Measurements from ENCODE around the gene PON3. TPM values are rescaled to one million over a fixed set of nuclear protein-coding genes. Genes with fewer than 3 reads are reported as not detected.

PON3 gene
- total RNA-seq, 4 donors from 2014 or later, result 0.40 to 2.5 (median 1.9) TPM; not detected in 1

DNA sequence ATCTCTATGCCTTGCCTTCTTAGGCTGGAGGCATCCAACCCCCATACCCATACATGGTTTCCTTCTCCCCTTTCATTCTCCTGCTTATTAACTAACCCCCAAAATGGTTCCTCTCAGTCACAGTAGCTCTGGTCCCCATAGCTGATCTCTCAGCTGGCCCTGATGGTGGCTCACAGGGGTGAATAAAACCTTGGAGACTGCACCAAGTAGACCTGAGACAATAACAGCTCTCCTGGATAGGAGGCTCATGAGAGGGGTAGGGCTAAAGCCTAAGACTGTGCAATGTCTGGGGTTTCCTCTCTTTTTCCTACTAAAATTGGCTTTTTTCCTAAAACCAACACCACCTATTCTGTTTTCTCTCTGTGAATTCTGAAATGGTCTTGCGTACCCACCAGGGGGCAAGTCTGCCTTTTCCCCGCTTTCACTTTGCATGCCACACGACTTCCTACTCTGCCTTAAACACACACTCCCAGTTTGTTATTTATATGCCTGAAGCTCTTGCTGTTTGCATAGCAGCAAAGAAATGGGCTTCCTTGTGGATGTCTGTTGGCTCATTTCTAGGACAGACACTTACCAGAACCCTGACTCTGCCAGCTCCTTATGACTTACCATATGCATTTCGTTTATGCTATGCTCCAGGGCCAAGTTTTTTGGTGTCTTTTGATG is 53.4 kb downstream of the PON3 start:
- Histone ChIP-seq H3K36me3 (no peaks in the 10 kb centered on the region), H3K9me3 (no peaks in the 10 kb centered on the region), H3K4me1 (no peaks in the 10 kb centered on the region), H3K4me3 (no peak overlapping the region), H3K27me3 (no peaks in the 10 kb centered on the region), H3K27ac (no peak overlapping the region)
- no peak for DNase-seq
- WGBS, 2 donors, result 64 to 68% methylated on average over 4 of the region's 4 CpGs
- intact Hi-C loops (cut with DNase I), result no loop called here
- TF ChIP-seq, protein P1, sequence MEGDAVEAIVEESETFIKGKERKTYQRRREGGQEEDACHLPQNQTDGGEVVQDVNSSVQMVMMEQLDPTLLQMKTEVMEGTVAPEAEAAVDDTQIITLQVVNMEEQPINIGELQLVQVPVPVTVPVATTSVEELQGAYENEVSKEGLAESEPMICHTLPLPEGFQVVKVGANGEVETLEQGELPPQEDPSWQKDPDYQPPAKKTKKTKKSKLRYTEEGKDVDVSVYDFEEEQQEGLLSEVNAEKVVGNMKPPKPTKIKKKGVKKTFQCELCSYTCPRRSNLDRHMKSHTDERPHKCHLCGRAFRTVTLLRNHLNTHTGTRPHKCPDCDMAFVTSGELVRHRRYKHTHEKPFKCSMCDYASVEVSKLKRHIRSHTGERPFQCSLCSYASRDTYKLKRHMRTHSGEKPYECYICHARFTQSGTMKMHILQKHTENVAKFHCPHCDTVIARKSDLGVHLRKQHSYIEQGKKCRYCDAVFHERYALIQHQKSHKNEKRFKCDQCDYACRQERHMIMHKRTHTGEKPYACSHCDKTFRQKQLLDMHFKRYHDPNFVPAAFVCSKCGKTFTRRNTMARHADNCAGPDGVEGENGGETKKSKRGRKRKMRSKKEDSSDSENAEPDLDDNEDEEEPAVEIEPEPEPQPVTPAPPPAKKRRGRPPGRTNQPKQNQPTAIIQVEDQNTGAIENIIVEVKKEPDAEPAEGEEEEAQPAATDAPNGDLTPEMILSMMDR (IDR thresholded peaks at IDR 0.05), result no peak
- no peak for TF ChIP-seq POLR2A (IDR thresholded peaks at IDR 0.05)

DNA sequence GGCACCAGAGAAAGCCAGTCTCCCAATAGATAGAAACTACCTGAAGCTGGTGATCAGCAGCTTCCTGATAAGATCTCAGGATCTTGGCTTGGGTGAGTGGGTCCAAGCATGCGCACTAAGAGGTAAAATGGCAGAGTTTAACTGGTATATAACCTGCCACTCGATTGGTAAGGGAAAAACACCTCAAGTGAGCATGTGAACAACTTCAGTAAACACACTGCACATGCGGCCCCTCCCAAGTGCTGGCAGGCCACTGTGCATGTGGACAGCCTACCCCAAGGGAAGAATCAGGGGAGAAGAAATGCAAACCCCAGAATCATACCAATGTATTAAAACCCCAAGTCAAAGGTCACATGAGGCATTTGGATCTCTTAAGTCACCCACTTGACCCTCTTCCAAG is 54.1 kb downstream of the PON3 start:
- Histone ChIP-seq H3K36me3 (no peaks in the 10 kb centered on the region), H3K27me3 (no peaks in the 10 kb centered on the region), H3K9me3 (no peaks in the 10 kb centered on the region), H3K4me3 (no peak overlapping the region), H3K27ac (no peak overlapping the region), H3K4me1 (no peaks in the 10 kb centered on the region)
- no peak for DNase-seq
- intact Hi-C loops (cut with DNase I), result no loop called here
- WGBS, 2 donors, result 74 to 91% methylated on average over 3 of the region's 3 CpGs
- TF ChIP-seq, protein P1 (IDR thresholded peaks at IDR 0.05), result no peak
- no peak for TF ChIP-seq POLR2A (IDR thresholded peaks at IDR 0.05)

DNA sequence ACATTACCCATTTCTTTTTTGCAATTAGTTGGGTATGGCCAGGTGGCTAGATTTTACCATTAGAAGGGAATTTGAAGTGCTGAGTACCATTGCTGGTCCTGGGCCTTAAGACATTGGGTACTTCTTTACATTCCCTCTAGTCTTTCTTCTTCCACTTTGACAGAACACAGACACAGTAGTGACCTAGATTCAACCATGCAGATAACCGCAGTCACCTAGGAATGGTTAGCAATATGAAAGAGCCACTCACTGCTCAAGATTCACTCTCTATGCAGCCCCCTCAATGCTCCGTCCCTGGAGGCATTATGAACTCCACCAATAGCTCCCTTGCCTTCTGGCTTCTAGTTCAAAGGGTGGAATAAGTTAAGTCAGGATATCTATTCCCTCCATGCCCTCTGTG is 55.7 kb downstream of the PON3 start:
- H3K9me3 ChIP-seq, result no peaks in the 10 kb centered on the region
- TF ChIP-seq, protein P1 (IDR thresholded peaks at IDR 0.05), result no peak
- TF ChIP-seq POLR2A (IDR thresholded peaks at IDR 0.05), result no peak
- H3K4me1 ChIP-seq, result no peaks in the 10 kb centered on the region
- intact Hi-C loops (cut with DNase I), result no loop called here
- DNase-seq, result no peak
- H3K4me3 ChIP-seq, result no peak overlapping the region
- no peaks in the 10 kb centered on the region for H3K27me3 ChIP-seq
- H3K27ac ChIP-seq, result no peak overlapping the region
- WGBS, 2 donors, result 83 to 91% methylated on average over 2 of the region's 2 CpGs
- H3K36me3 ChIP-seq, result no peaks in the 10 kb centered on the region

DNA sequence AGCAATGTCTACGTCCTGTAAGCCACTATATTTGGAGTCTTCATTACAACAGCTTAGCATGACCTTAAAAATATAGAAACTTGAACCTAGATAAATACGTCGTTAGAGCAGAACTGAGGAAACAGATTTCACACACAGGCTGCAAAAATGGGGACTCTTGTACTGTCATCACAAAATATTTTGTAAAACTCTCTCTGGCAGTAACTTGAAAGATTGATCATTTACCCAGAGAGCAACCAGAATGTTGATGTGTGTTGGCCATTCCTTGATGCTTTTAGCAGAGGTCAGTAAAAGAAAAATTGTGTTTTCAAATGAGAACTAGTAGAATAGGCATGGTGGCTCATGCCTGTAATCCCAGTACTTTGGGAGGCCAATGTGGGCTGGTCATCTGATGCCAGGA is 57.3 kb downstream of the PON3 start:
- 88 to 94% methylated on average over 3 of the region's 3 CpGs for WGBS, 2 donors
- TF ChIP-seq POLR2A (IDR thresholded peaks at IDR 0.05), result no peak
- TF ChIP-seq, protein P1 (IDR thresholded peaks at IDR 0.05), result no peak
- Histone ChIP-seq H3K4me3 (no peak overlapping the region), H3K27ac (no peak overlapping the region), H3K27me3 (no peaks in the 10 kb centered on the region), H3K9me3 (no peaks in the 10 kb centered on the region), H3K36me3 (no peaks in the 10 kb centered on the region), H3K4me1 (no peaks in the 10 kb centered on the region)
- intact Hi-C loops (cut with DNase I), result no loop called here
- no peak for DNase-seq

DNA sequence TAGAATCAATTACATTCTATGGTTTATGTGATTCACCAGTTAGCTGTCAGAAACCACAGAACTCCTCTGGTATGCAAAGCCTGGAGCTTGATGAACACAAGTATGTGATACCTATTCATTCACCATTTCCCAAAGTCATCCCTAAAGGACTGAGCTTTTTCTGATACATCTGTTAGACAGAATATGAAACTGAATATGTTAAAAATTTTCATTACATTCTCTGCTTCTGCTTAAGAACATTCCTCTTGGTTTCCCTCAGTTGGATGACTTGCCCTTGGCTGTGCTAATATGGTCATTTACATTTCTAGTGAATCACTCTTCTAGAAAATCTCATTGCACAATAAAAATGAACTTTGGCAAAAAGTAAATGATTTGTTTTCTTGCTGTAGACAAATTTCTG is 61.1 kb downstream of the PON3 start:
- H3K9me3 ChIP-seq, result no peaks in the 10 kb centered on the region
- no peak overlapping the region for H3K4me3 ChIP-seq
- H3K27me3 ChIP-seq, result no peaks in the 10 kb centered on the region
- H3K36me3 ChIP-seq, result no peaks in the 10 kb centered on the region
- H3K4me1 ChIP-seq, result peaks cover 0 to 10% (median 0%) of the 10 kb centered on the region in 3 donors
- DNase-seq, result no peak
- TF ChIP-seq POLR2A (IDR thresholded peaks at IDR 0.05), result no peak
- TF ChIP-seq, protein P1 (IDR thresholded peaks at IDR 0.05), result no peak
- H3K27ac ChIP-seq, result no peak overlapping the region
- intact Hi-C loops (cut with DNase I), result no loop called here

Measured in esophagus squamous epithelium (tissue), 5 donors.